T follicular helper cell (primary cell): ENCODE measurements around the gene ROPN1.

ENCODE experiments used
- DNase-seq: peaks from one replicate; pipeline ENCODE4 v3.0.0-alpha.2; 2020; ENCODE audit warnings: low read depth

The ROPN1 gene

DNA sequence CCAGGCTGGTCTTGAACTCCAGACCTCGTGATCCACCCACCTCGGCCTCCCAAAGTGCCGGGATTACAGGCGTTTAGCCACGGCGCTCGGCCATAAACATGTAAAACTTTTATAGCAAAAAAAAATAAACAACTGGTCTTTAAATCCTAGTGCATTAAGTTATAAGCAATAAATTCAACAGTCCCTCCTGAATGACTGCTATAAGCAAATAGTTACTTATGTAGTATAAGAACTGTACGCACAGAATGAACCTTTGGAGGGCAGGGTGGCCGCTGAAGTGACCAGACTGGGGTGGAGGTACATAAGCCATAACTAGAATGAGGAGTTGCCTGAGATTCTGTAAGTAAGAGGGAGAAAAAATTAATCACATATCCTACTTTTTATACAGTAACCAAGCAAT is 43.5 kb downstream of the ROPN1 start:
- DNase-seq: no peak

DNA sequence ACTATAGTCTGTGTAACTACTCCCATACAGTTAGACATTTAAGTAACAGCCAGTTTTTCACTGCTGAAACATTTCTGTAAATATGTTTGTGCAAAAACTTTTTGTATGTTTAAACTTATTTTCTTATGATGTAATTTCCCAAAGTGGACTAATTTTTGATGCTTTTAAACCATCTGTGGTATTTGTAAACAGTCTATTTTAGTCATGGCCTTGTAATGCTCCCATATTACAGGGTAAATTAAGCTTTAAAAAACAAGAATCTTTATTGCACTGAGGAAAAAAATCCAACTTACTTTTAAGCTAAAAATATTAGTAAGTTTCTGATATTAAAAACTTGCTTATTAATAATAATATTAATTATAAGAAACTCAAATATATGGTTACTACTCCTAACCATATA is 44.4 kb downstream of the ROPN1 start:
- no peak for DNase-seq

DNA sequence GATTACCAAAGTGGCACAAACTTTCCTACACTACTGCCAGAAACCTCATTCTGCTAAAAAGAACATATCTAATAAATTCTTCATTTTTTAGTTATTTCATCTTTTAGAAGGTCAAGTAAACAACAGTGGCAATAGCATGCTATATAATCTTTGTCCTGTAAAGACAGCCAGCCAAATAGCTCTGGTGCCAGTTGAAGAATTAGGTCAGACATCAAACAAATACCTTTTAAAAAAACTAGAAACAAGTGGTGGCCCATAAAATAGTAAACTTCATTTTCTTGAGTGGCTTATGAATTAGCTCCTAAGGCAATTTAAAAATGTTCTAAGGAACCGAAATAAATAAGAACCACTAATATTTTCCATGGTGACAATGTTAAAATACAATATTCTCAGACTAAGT is 50.4 kb downstream of the ROPN1 start:
- no peak for DNase-seq

DNA sequence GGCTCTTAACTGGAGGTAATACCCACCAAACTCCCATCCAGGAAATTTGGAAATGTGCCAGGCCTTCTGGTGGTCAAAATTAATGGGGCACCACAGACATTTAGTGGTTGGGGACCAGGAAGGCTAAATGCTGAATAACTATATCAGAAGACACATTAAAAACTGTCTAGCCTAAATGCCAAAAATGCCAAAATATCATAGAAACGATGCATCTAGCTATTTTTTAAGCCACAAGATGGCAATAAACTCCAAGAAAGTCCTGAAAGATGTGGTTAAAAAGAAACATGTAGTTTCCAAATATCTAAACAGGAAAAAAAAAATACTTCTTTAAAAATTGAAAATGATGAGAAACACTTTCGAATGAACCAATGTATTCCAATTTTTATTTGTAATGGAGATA is 50.8 kb downstream of the ROPN1 start:
- DNase-seq: no peak

DNA sequence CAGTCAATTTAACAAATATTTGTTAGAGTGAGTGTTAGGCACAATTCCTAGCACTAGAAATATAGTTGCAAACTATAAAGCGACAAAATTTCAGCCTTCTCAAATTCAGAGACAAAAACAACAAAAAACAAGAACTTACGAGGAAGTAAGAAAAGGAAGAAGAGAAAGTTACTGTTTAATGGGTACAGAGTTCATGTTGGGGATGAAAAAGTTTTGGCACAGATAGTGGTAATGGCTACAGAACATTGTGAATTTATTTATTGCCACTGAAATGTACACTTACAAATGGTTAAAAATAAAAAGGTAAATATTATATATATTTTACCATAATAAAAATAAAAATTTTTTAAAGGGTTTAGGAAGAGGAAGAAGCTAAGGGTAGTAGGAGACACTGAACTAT is 52.2 kb downstream of the ROPN1 start:
- DNase-seq: no peak

DNA sequence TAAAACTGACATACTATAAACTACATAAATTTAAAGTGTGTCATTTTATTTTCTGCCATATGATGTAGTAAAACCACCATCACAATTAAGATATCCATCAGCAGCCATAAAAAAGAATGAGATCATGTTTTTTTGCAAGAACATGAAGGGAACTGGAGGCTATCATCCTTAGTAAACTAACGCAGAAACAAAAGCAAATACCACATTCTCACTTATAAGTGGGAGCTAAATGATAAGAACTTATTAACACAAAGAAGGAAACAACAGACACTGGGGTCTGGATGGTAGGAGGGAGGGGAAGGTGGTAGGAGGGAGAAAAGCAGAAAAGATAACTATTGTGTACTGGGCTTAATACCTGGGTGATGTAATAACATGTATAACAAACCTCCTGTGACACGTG is 55.5 kb downstream of the ROPN1 start:
- DNase-seq: no peak

DNA sequence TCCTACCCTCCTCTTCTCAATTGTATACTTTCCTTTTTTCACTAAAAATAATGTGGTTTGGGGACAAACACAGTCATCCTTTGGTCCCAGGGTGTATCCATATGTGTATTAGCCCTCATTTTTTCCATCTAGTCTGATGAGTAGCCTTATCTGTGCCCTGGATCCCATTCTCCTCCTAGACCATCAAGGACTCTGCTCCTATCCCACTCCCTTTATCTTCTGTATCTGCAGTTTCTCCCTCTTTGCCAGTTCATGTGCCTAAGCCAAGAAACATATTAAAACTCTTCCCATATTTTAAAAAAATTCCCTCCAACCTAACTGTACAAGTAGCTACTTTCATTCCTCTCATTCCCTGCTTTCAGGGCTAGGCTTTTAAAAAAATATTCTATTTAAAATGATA is 56.1 kb downstream of the ROPN1 start:
- no peak for DNase-seq

DNA sequence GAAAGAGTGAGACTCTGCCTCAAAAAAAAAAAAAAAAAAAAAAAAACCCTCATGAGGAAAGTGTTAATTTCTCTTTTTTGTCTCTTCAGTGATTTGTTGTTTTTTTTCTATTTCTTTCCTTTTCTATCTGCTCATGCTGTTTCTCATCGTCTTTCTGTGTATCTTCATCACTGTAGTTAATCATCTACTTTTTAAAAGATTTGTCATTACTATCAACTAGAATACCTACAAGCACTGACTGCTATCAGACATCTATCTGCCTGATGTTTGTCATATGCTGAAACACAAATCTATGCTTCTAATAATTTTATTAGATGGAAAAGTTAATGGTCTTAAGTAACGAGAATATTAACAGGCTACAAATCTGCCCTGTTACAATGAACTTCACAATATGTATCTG is 57.7 kb downstream of the ROPN1 start:
- no peak for DNase-seq

DNA sequence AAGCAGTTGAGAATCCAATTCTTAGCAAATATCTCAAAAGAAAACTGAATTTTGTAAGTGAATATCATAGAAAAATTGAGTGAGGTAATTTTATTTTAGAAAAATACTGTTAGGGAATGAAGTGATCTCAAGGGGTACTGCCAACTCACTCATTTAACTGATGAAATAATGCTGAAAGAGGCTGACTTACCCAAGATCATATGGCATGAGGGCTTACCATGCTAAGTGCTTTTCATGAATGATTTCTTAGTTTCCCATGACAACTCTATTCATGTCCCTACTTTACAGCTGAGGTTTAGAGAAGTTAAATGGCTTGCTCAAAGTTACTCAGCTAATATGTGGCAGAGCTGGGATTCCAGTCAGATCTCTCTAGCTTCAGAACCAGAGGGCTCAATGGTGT is 61.5 kb downstream of the ROPN1 start:
- no peak for DNase-seq

DNA sequence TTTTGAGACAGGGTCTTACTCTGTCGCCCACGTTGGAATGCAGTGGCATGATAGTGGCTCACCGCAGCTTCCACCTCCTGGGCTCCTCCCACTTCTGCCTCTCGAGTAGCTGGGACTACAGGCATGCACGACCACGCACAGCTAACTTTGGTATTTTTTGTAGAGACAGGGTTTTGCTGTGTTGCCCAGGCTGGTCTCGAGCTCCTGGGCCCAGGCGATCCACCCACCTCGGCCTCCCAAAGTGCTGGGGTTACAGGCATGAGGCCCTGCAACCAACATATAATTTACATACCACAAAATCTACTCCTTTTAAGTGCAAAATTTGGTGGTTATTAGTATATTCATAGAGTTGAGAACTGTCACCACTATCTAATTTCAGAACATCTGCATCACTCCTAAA is 62.6 kb downstream of the ROPN1 start:
- DNase-seq: no peak

DNA sequence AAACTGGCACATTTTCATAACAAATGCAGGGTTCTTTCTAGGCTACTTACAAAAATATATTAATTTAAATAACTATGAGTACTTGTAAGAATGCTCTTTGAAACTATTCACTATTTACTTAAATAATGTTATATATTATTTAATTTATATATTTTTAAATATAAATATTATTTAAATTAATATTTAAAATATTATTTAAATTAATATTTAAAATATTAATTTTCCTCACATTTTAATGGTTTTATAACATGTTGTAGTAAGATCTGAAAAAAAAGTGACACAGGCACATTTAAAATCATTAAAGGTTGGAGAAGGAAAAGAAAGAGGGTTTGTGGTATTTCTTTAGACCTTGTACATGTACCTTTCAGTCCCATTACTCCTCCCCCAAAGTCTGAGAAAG is 65.5 kb downstream of the ROPN1 start:
- DNase-seq: no peak

DNA sequence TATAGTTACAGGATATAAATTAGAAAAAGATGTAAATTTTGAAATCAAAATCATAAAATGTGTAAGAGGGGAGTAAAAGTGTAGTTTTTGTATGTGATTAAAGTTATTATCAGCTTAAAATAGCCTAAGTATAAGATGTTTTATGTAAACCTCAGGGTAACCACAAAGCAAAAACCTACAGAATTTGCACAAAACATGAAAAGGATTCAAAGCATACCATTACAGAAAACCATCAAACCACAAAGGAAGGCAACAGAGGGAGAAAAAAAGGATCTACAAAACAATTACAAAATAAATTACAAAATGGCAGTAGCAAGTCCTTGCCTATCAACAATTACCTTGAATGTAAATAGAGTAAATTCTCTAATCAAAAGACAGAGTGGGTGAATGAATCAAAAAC is 71.1 kb downstream of the ROPN1 start:
- DNase-seq: no peak

DNA sequence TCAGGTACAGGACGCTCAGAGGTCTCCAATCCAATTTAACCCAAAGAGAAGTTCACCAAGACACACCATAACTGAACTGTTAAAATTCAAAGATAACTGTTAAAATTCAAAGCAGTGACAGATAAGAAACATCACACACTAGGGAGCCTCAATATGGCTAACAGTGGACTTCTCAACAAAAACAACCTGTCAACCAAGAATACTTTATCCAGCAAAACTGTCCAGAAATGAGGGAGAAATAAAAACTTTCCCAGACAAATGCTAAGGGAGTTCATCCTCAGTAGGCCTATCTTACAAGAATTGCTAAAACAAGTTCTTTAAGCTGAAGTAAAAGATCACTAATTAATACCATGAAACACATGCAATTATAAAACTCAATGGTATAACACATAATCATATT is 71.5 kb downstream of the ROPN1 start:
- no peak for DNase-seq

DNA sequence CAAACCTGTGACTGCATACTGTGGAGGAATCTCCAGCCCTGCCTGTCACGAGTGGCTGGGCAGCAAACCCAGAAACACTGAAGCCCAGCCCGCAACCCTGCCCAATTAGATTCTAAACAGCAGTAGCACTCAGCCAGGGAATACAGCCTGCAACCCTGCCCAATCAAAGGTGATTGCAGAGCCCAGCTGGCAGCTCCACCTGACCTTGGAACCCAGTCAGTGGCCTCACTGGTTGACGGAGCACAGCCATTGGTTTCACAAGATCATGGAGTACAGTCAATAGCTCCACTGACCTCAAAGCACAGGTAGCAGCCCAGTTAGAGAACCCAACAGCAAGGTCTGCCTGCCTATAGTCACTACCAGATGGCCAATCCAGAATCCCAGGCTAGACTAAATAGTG is 72.6 kb downstream of the ROPN1 start:
- no peak for DNase-seq
